A549 (cell line): ENCODE measurements around the gene ZNF717.
A peak's percentile ranks its signal among the peaks of the same experiment; 100 is the strongest.

Experiments used
- CHD2 ChIP-seq: fragments of 150-350 bp; IDR thresholded peaks from 2 replicates; pipeline ENCODE4 v1.6.1; 2014; ENCODE audit warnings: low read length; ENCODE audit not compliant: partially characterized antibody
- CTCF ChIP-seq: fragments of >200 bp; sonication (Bioruptor Twin); formaldehyde crosslinking; IDR thresholded peaks from 3 replicates; pipeline ENCODE4 v1.5.1; 2016
- FOSL2 ChIP-seq, 2 experiments: fragments of 450-650 bp in 1 of 2; fragments of >200 bp in 1 of 2; sonication (Bioruptor Twin) in 1 of 2; formaldehyde crosslinking; IDR thresholded peaks; 2 replicates each; pipeline versions ENCODE4 v1.5.0 to v1.6.1; 2016 to 2020; ENCODE audit warnings: mild to moderate bottlenecking in 1 of 2, moderate library complexity in 1 of 2
- GATA3 ChIP-seq: IDR thresholded peaks from 2 replicates; pipeline ENCODE4 v1.6.1; 2012; ENCODE audit warnings: borderline replicate concordance
- JUN ChIP-seq, 2 experiments: fragments of >200 bp; sonication (Bioruptor Twin); formaldehyde crosslinking; IDR thresholded peaks; 2 replicates in 1 of 2; 3 replicates in 1 of 2; pipeline ENCODE4 v1.6.1; 2016 to 2017
- KDM1A ChIP-seq: fragments of 200-600 bp; sonication (generic); IDR thresholded peaks from 2 replicates; pipeline ENCODE4 v1.6.1; 2016; ENCODE audit warnings: low read depth, mild to moderate bottlenecking
- MAX ChIP-seq: IDR thresholded peaks from 2 replicates; pipeline ENCODE4 v1.6.1; 2012
- MAZ ChIP-seq: fragments of 150-350 bp; IDR thresholded peaks from 2 replicates; pipeline ENCODE4 v1.6.1; 2014; ENCODE audit warnings: antibody characterized with exemption, low read depth, low read length, borderline replicate concordance
- POLR2A ChIP-seq: IDR thresholded peaks from 2 replicates; pipeline ENCODE4 v1.6.1; 2012; ENCODE audit warnings: mild to moderate bottlenecking, low read length
- POLR2AphosphoS2 ChIP-seq: conservative IDR thresholded peaks from 2 replicates; pipeline ENCODE4 v1.6.1; 2012; ENCODE audit warnings: low read length, improper control_type of control experiment, inconsistent platforms
- RAD21 ChIP-seq, 2 experiments: fragments of >200 bp in 1 of 2; sonication (Bioruptor Twin) in 1 of 2; formaldehyde crosslinking in 1 of 2; IDR thresholded peaks in 1 of 2; conservative IDR thresholded peaks in 1 of 2; 2 replicates in 1 of 2; 3 replicates in 1 of 2; pipeline ENCODE4 v1.6.1; 2012 to 2018; ENCODE audit warnings: inconsistent platforms in 1 of 2
- USF2 ChIP-seq: fragments of 450-650 bp; IDR thresholded peaks from 2 replicates; pipeline ENCODE4 v1.6.1; 2014; ENCODE audit warnings: antibody characterized with exemption
- ZNF302 ChIP-seq: fragments of 250-450 bp; sonication (Bioruptor Pico); IDR thresholded peaks from 2 replicates; pipeline ENCODE4 v1.9.0; 2021; ENCODE audit warnings: inconsistent platforms, mild to moderate bottlenecking, moderate library complexity

- TF ChIP-seq KDM1A = no peak
- TF ChIP-seq MAZ = no peak
- no peak for TF ChIP-seq USF2
- TF ChIP-seq CTCF = no peak
- TF ChIP-seq FOSL2 (IDR thresholded peaks at IDR 0.05) = no peak
- TF ChIP-seq FOSL2 (CRISPR knock-in tag; IDR thresholded peaks at IDR 0.05) = no peak
- TF ChIP-seq GATA3 = 0 out of 2 replicates have a peak, but pooled peaks have one; percentile 18
- TF ChIP-seq POLR2A = no peak
- TF ChIP-seq POLR2AphosphoS2 = no peak
- no peak for TF ChIP-seq CHD2
- TF ChIP-seq JUN (IDR thresholded peaks at IDR 0.05) = no peak
- no peak for TF ChIP-seq RAD21 (conservative IDR thresholded peaks at IDR 0.05 in 1 of 2, IDR thresholded peaks at IDR 0.05 in 1 of 2)
- TF ChIP-seq MAX = no peak
- TF ChIP-seq ZNF302 (CRISPR knock-in tag) = no peak
These were observed 47.4 kb downstream of the ZNF717 start for GRCh38 chr3:75737831-75738493.
